Thymus (tissue), 11 donors: ENCODE measurements around the gene NT5C3B. TPM values are rescaled to one million over a fixed set of nuclear protein-coding genes. Genes with fewer than 3 reads are reported as not detected.

Experiments used
- DNase-seq, 9 donors: peaks; one replicate each; pipeline ENCODE4 v3.0.0-alpha.2; 2013; ENCODE audit warnings: low spot score in 9 of 9, low read depth in 6 of 9, missing footprints in 1 of 9
- H3K27ac ChIP-seq, 2 donors: one replicate each; pipeline ENCODE4 v1.5.1; 2013; ENCODE audit warnings: control low read depth in 1 of 2, low read depth in 1 of 2, low read length in 1 of 2, mild to moderate bottlenecking in 1 of 2, moderate library complexity in 1 of 2
- H3K27me3 ChIP-seq, 2 donors: one replicate each; pipeline ENCODE4 v1.5.1; 2013; ENCODE audit warnings: low read length in 1 of 2; ENCODE audit not compliant: control insufficient read depth in 2 of 2, insufficient read depth in 1 of 2
- H3K36me3 ChIP-seq, 2 donors: one replicate each; pipeline ENCODE4 v1.5.1; 2013; ENCODE audit warnings: low read length in 1 of 2, mild to moderate bottlenecking in 1 of 2, moderate library complexity in 1 of 2; ENCODE audit not compliant: control insufficient read depth in 2 of 2, insufficient read depth in 2 of 2
- H3K4me1 ChIP-seq, 2 donors: one replicate each; pipeline ENCODE4 v1.5.1; 2013; ENCODE audit warnings: low read length in 2 of 2; ENCODE audit not compliant: control insufficient read depth in 2 of 2, insufficient read depth in 2 of 2
- H3K4me3 ChIP-seq, 2 donors: one replicate each; pipeline ENCODE4 v1.5.1; 2013; ENCODE audit warnings: low read length in 2 of 2, control low read depth in 1 of 2, mild to moderate bottlenecking in 1 of 2
- H3K9me3 ChIP-seq, 2 donors: one replicate each; pipeline ENCODE4 v1.5.1; 2013; ENCODE audit warnings: low read length in 1 of 2, mild to moderate bottlenecking in 1 of 2; ENCODE audit not compliant: control insufficient read depth in 2 of 2, insufficient read depth in 1 of 2
- WGBS: extraction: QIAGEN DNeasy Blood & Tissue Kit; methylation state at CpG from one replicate; pipeline ENCODE4 v1.1.7; 2013; 5-methylcytosine and 5-hydroxymethylcytosine counted together
- polyA plus RNA-seq: library from polyadenylated mRNA; stranded (reverse); fragments of 200-250 nt; gene quantifications from one replicate; pipeline ENCODE4 v1.2.3, GENCODE V29; 2013
- total RNA-seq: library from RNA; stranded (reverse); fragments of 120-200 nt; gene quantifications from one replicate; pipeline ENCODE4 v1.2.4, GENCODE V29; 2013
- donor health status: healthy.

NT5C3B gene
- total and polyA plus RNA-seq, 2 donors, result 29.9 to 57.3 TPM

DNA sequence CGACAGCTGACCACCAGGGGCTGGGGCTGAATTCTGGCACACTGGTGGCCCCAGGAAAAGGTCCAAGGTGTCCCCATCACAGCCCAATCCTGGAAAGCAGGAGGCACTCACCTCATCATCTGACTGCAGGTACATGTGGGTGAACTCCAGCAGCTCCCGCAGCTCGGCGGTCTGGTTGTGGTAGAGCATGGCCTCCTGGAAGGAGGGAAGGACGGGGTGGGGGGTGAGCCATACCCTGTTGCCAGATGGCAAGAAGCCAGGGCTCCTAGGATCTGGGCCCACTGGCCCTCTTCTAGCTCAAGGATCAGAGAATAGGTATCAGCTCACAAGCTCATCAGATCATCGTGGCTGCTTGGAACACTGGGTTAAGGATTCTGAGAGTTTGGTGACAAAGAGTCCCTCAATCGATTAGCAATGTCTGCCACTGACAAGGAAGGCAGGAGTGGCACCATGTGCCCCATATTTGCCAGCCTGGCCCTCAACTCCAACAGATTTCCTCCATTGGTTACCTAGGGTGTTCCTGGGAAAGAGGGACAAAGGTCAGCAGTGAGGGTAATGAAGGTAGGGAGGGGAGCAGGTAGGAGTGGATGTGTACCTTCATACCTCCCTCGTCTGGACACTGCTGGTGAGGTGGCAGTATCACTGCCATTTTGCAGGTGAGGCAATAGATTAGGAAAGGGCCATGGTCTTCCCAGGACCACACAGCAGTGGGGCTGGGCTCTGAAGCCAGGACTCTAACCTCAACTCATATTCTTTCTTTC is 29.2 kb downstream of the NT5C3B start:
- H3K27me3 ChIP-seq, result peaks cover 11 to 37% of the 10 kb centered on the region in 2 donors
- no peak overlapping the region for H3K4me3 ChIP-seq
- peaks cover 4 to 10% of the 10 kb centered on the region in 2 donors for H3K4me1 ChIP-seq
- WGBS, result 94% methylated on average over 8 of the region's 8 CpGs
- no peak overlapping the region for H3K27ac ChIP-seq
- H3K36me3 ChIP-seq, result no peaks in the 10 kb centered on the region
- no peak for DNase-seq
- H3K9me3 ChIP-seq, result peaks cover 0 to 7% of the 10 kb centered on the region in 2 donors

DNA sequence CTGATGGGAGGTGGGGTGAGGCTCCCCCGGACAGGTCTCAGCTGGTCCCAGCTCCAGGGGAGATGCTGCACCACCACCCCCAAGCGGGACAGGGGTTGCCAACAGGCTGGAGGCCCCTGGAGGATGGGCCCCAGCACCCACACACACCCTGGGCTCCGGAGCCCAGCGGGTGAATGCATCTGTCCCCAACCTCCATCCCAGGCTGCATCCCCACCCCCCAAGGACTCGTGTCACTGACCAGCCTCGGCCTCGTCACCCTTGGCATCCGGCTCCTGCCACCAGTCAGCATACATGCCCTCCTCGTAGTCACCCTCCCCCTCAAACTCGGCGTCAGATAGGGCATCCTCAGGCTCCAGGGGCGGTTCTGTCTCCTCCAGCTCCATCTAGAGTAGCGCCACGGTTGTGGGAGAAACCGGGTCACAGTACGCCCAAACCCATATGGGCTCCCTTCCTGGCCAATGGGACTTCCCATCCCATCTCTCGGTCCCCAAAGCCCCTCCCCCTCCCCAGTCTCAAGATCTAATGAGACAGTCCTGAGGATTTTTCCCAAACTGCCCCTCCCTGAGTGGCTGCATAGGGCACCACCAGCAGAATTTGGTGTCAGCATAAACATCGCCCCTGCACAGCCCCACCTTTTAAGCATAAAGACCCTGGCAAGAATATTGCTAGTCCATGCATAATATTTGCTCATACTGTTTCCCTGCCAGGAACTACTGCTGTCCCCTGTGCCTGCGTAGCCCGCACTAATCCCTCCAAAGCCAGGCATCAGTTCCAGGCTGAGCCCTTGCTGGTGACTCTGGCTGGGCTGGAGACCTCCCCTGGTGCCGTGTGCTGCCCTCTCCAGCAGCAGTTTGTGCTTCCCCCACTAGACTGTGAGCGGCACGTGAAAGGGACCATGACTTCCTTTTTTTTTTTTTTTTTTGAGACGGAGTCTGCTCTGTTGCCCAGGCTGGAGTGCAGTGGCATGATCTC is 32.7 kb downstream of the NT5C3B start:
- no peak for DNase-seq
- 68% methylated on average over 24 of the region's 24 CpGs for WGBS
- no peak overlapping the region for H3K27ac ChIP-seq
- no peaks in the 10 kb centered on the region for H3K9me3 ChIP-seq
- H3K4me1 ChIP-seq, result peaks cover 0 to 24% of the 10 kb centered on the region in 2 donors
- H3K4me3 ChIP-seq, result no peak overlapping the region
- peaks cover 0 to 9% of the 10 kb centered on the region in 2 donors for H3K27me3 ChIP-seq
- H3K36me3 ChIP-seq, result no peaks in the 10 kb centered on the region

DNA sequence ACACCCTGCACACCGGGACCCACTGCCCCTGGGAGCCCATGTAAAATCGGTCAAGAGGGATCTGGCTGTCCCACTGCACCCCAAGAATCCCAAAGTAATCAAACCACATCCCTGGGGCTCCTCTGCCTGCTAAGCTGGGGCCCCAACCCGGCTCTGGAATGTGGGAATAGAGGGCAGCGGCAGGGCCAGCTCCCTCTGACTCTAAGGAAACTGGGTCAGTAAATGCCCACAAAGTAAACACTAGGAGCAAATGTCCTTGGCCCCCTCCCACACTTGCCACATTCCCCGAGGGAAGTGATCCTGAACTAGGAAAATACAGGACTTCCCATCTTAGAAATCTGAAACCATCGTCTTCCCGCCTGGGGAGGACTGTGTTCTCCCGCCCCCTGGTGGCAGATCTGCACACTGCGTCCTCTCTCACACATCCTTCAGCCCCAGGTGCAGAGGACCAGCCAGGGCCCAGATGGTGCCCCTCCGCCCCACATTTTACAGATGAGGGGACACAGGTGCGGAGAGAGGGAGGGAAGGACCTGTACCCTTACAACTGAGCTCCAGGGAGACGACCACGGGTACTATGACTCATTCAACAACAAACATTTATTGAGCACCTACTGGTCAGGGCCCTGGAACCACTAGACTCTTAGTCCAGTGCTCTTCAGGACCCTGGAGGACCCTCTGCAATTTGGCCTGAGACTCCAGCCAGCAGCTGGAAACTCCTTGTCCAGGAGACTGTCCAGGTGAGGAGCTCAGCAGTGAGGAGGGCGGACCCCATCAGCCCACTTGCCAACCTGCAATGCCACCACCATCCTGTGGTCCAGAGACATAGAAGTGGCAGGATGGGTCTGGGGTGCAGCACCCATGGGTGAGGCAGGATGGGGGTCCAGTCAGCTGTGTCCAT is 34.4 kb downstream of the NT5C3B start:
- peak in 5 of 9 donors; percentile 61 to 85 (median 80) for DNase-seq
- WGBS, result 29% methylated on average over 14 of the region's 14 CpGs
- H3K4me3 ChIP-seq, result no peak overlapping the region

DNA sequence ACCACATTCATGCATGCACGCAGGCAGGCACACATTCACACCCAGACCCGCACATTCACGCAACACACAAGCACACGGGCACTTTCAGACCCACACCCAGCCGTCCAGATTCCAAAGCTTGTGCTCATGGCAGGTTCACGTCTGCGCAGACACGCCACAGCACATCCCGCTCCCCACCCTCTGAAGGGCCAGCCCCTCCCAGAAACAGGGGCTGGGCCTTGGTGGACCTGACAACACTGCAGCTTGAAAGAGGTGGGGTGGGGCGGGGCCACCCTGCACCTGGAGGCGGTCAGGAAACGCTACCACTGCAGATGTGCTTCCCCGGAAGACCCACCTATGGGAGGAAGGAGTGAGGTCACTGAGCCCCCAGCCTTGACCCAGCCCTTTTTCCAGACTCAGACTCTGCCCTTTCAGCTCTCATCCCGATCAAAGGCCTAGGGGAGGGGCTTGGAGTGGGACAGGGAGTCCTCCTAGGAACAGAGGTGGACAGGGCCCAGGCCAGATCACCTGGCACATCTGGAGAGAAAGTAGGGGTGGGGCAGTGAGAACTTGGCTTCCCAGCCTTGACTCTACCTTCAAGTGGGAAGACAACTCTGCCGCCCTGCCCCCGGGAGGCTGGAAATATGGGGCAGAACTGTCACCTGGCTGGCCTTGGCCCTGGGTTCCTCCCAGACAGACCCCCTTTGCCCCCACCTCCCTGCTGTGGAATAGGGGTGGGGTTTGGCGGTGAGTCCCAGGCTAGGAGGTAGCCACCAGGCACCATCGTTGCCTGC is 35.2 kb downstream of the NT5C3B start:
- Histone ChIP-seq H3K36me3 (no peaks in the 10 kb centered on the region), H3K27me3 (peaks cover 0 to 5% of the 10 kb centered on the region in 2 donors), H3K9me3 (no peaks in the 10 kb centered on the region), H3K4me1 (peaks cover 0 to 24% of the 10 kb centered on the region in 2 donors), H3K27ac (peak overlapping the region; percentile 27 to 80), H3K4me3 (no peak overlapping the region)
- WGBS, result 88% methylated on average over 18 of the region's 18 CpGs
- peak in 4 of 9 donors; percentile 42 to 68 (median 68) for DNase-seq

More for the DNA sequence above, 34.4 kb downstream of the NT5C3B start:
- Histone ChIP-seq H3K27me3 (peaks cover 0 to 5% of the 10 kb centered on the region in 2 donors), H3K4me1 (peaks cover 0 to 24% of the 10 kb centered on the region in 2 donors), H3K9me3 (no peaks in the 10 kb centered on the region), H3K27ac (peak overlapping the region; percentile 27 to 80), H3K36me3 (no peaks in the 10 kb centered on the region)

DNA sequence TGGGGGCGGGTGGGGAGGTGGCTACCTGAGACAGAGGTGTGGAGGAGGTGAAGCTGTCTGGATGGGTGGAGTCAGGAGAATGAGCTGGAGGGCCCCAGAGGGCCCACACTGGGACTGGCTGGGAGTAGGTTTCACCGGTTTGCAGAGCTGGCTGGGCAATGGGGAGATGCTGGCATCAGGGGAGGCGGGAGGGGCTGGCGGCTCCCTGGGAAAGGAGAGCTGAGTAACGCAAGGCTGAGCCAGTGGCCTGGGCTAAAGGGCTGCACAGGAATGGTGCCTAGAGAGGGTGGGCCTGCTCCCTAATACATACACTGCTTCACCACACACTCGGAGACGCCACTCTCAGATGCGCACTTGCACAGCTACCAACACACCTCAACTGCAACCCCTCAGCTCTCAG is 36.7 kb downstream of the NT5C3B start:
- Histone ChIP-seq H3K27ac (peak overlapping the region in 1 of 2 donors; percentile 49), H3K4me1 (peaks cover 0 to 24% of the 10 kb centered on the region in 2 donors), H3K4me3 (no peak overlapping the region), H3K27me3 (peaks cover 0 to 5% of the 10 kb centered on the region in 2 donors), H3K36me3 (no peaks in the 10 kb centered on the region), H3K9me3 (no peaks in the 10 kb centered on the region)
- 96% methylated on average over 8 of the region's 8 CpGs for WGBS
- no peak for DNase-seq

DNA sequence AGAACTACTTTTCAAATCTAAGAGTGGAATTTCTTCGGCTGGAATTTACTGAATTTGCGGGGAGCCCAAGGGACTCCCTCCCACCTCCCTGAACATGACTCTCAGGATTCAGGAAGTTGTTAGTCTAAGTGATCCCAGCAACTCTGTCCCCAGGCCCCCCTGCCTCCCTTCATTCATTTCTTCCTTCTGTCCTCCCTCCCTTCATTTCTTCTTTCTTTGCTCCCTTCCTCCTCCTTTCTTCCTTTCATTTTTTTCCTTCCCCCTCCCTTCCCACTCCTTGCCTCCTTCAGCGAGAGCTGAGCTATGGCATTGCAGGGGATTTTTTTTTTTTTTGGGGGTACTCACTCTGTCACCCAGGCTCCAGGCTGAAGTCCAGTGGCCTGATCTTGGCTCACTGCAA is 38.7 kb downstream of the NT5C3B start:
- H3K4me1 ChIP-seq, result peaks cover 3 to 35% of the 10 kb centered on the region in 2 donors
- H3K4me3 ChIP-seq, result no peak overlapping the region
- no peak for DNase-seq
- 97% methylated on average over 3 of the region's 3 CpGs for WGBS
- no peaks in the 10 kb centered on the region for H3K36me3 ChIP-seq
- no peaks in the 10 kb centered on the region for H3K9me3 ChIP-seq
- no peak overlapping the region for H3K27ac ChIP-seq
- no peaks in the 10 kb centered on the region for H3K27me3 ChIP-seq

DNA sequence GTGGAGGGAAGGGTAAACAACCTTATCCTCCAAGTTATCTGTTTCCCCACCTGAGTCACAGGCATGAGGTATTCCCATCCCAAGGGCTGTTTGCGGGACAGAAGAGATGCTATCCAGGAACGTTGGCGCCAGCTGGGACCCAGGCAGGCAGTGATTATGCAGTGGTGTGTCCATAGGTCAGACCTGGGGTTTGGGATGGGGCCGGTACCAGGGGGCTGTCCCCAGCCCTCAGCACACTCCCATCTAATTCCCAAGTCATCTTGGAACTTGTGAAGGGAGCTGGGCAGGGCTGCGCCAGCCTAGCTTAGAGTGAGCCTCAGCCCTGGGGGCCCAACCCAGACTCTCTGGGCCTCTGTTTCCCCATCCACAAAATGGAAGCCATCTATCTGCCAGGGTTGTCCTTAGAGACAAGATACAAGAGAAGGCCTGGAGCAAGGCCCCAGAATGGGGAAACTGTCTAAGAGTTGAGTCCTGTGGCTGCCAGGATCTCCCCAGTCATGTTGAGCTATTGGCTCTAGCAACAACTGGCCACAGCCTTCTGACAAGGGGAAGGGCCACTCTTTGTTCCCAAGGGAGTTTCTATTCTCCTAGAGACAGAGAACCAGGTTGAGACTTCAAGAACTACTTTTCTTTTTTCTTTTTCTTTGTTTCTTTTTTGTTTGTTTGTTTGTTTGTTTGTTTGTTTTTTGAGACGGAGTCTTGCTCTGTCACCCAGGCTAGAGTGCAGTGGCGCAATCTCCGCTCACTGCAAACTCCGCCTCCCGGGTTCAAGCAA is 39.7 kb downstream of the NT5C3B start:
- Histone ChIP-seq H3K27ac (no peak overlapping the region), H3K36me3 (no peaks in the 10 kb centered on the region), H3K9me3 (no peaks in the 10 kb centered on the region), H3K4me1 (peaks cover 3 to 33% of the 10 kb centered on the region in 2 donors), H3K27me3 (no peaks in the 10 kb centered on the region), H3K4me3 (no peak overlapping the region)
- WGBS, result 97% methylated on average over 10 of the region's 10 CpGs
- no peak for DNase-seq
